HG02981 (cell line): ENCODE measurements around the gene MDM4.

Experiments used
- ATAC-seq: cut with Tn5 transposase; IDR thresholded peaks from one replicate; pipeline ENCODE4 v1.9.1; 2021; ENCODE audit warnings: mild to moderate bottlenecking, moderate library complexity; ENCODE audit not compliant: unreplicated experiment

Gene MDM4

DNA sequence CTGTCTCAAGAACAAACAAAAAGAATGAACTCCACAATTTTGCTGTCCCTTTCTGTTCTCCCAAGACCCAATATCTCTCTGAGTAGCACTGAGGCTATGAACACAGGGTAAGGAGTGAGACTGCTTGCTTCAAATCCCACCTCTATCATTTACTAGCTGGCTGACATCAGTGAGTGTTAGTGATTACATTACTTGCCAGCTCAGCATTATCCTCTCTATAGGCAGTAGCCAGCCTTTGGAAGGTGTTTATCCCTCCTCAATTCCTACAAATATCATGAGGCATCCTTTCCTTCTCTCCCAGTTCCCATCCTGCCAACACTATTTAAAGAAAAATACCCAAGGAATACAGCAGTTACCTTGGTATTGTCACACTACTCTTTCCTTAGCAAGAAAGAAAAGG, 24.6 kb upstream of the MDM4 start:
- no peak for ATAC-seq

DNA sequence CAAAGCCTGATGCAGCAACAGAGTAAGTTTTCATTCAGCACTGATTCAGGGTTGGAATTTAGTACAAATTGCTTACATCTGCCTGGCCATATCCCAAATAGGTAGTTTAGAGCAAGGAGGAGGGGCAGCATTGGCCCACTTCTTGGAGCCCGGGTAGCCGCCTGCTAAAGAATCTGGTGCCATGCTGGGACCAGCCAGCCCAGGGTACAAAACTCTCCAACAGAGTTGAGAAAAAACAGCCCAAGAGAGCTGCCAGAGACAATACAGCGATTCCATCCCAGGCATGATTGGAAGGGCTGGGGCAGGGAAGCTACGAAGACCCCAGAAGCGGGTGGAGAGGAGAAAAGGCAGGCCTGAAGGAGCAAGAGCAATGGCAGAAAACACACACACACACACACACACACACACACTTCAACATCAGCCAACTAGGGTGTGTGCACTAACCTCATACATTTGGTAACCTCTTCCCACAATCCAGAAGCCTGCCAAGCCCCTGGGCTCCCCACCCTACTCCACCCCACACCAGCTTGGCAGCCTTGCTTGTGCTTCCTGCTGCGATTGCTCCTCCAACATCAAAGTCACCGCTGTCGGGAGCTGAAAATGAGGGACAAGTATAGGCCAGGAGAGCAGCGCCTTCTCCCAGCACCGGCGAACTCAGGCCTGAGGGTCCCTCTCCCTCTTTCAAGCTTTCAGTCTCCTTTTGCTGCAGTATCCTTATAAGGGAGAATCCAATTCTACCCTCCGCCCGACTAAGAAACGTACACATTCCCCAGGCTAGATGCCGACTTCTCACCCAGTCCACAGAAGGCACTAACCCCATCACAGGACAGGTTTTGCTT, 22.8 kb upstream of the MDM4 start:
- ATAC-seq = no peak

DNA sequence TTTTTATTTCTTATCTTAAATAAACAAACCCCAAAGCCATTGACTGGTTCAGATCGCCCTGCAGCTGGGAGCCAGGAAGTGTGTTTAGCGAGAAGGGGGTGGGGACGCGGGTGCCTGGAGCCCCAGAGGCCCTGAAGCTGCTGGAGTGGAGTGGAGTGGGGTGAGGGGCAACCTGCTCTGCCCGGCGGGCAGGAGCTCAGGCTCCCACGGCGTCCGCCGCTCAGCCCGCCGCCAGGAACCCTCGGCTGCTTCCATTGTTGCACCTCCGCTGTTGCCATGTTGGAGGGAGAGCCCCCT, 22.3 kb upstream of the MDM4 start:
- ATAC-seq = peak; percentile 26

DNA sequence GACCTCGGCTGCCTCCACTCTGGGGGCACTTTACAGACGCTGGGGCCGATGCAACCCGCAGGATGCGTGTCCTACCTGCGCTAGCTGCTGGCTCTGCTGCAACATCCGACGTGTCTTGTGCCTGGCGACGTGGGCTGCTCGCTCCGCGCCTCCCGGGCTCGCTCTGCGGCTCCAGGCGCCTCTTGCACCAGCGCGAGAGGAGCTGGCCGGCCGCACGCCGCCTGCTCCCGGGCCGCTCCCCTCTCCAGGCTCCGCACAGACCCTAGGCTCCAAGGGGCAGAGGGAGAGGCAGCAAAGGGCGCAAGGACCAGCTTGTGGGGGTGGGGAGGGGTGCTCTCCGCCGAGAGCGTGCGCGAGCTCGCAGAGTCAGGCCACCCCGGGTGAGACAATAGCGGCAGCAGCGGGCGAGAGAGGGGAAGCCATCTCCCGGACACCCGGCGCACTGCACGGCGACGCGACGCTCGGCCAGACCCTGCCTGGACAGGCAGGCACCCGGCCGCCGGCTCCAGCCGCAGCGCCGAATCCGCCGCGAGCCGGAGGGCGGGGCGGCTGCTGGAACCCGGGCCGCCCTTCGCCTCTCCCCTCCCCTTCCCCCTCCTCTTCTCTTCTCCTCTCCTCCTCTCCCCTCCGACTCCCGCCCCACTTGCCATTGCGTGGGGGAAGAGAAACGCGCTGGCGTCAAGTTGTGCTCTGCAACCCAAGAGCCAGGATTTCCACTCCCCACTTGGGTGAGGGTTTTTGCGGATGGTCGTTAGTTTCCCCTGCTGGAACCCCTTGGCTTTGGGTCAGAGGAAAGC, 21.7 kb upstream of the MDM4 start, which contains the start of gene PIK3C2B:
TSS of gene PIK3C2B (minus strand) at position 525 of the 797 bp plus-strand sequence. CDS start 25,003 bp downstream, outside the sequence.
- peak; percentile 81 for ATAC-seq

DNA sequence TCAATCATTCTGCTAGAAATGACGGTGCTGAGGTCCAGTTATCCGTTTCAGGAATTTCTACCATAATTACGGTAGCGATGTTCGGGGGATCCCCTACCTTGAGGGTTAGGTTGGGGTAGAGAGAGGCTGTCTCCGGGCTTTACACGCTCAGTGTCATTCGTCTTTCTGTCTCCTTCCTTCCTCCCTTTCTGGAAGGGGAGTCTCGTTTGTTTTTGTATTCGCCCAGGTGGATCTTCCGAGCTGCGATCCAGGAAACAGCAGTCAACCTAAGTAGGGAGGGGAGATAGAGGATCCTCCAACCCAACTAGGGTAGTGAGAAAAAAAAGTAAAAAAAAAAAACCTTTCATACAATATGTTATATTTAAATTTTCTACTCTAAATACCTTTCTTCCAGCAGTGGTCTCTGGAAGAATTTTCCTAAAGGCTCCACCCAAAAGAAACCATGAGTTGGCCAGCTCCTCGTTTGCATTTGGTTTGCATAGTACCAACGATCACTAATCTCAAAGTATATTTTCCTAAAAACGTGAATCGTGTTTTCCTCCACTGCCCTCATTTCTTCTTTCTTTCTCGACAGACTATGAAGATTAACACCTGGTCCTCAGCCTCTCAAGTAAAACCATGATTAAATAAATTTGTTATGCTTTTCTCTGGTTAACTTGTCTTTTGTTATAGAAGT, 21.0 kb upstream of the MDM4 start:
- peak; percentile 33 for ATAC-seq

DNA sequence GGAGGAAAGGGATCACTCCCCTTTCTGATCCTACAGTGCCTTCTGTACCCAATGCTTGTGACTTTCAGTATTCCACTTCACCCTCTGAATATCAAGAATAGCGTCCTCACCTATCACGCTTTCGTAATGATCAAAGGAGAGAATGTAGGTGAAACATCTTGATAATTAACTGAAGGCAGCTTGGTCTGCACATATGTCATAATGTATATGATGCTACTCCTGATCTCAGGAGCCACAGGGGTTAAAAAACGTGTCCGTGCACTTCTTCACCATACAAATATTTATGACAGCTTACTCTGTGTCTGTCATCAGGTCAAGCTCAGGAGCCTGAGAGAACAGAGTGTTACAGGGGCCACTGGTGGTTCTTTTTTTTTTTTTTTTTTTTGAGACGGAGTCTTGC, 20.4 kb upstream of the MDM4 start:
- no peak for ATAC-seq

DNA sequence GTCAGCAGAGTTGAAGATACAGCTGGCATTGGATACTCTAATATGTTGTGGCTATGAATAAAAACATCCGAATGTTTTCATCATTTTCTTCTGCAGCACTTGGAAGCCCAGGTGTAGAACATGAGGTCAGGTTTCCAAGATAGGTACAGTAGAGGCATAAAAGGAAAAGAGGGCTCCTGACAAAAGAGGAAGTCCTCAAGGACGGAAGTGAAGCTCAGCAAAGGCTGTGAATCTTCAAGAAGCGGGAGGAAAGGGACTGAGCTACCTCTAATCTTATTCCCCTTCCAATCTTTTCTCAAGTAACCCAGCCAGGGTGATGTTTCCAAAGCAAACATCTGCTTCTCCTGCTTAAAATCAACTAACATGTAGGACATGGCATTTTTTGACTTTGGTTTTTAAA, 17.2 kb upstream of the MDM4 start:
- no peak for ATAC-seq

- ATAC-seq = no peak
These were observed 16.4 kb upstream of the MDM4 start for GRCh38 chr1:204499511-204500468.

- no peak for ATAC-seq
These were observed 14.0 kb upstream of the MDM4 start for GRCh38 chr1:204502241-204502640.

DNA sequence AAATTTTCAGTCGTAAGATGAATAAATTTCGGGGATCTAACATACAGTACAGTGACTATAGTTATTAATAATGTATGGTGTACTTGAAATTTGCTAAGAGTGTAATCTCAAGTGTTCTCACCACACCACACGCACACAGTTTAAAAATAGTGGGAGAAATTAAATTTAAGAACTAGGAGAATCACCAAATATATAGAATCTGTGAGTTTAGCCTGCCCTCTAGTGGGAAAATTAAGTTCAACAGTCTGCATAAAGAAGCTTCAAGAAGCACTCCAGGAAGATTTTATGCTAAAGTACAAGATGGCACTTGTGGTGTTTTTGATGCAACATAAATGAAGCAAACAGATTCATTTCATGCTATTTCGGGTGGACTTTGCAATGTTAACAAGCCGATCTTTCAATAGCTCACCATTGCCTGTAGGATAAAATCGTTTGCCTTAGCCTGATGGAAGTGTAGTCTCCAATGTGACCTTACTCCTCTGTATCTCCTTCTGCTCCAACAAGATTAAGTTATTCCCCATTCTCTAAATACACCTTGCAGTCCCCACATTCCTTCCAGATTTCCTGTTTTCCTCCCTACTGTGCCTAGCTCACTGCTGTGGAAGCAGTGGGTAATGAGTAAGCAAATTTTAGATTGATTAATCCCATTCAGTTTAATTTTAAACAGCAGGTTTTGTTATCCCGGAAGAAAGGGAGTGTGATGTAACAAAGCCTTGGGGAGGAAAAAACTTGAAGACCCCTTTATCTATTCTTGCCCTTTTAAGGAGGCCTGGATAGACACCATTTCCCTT, 12.9 kb upstream of the MDM4 start:
- no peak for ATAC-seq

DNA sequence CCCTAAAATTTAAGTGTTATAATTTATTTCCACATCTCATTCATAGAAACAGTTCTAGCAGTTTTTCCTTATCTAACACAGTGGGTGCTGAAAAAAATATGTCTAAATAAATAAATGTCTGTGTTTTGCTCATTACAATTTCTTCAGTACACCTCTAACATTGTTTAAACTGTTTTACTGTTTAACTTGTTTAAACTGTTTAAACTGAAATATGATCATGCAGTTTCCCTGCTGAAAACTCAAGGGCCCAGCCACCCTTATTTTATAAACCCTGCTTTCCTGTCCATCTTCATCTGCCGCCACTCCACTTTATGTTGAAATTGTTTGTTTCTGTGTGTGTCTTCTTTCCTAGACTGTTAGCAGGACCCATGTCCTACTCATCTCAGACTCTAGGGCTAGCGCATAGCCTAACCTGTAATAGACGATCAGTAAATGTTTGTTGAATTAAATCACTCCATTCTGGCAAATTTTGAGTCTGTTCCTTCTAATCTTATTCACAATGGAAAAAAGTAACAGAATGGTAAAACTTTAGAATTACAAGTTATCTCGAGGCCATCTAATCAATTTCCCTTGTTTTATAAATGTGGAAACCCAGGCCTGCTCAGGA, 12.2 kb upstream of the MDM4 start:
- ATAC-seq = no peak

- no peak for ATAC-seq
These were observed 10.5 kb upstream of the MDM4 start for GRCh38 chr1:204505674-204506200.

DNA sequence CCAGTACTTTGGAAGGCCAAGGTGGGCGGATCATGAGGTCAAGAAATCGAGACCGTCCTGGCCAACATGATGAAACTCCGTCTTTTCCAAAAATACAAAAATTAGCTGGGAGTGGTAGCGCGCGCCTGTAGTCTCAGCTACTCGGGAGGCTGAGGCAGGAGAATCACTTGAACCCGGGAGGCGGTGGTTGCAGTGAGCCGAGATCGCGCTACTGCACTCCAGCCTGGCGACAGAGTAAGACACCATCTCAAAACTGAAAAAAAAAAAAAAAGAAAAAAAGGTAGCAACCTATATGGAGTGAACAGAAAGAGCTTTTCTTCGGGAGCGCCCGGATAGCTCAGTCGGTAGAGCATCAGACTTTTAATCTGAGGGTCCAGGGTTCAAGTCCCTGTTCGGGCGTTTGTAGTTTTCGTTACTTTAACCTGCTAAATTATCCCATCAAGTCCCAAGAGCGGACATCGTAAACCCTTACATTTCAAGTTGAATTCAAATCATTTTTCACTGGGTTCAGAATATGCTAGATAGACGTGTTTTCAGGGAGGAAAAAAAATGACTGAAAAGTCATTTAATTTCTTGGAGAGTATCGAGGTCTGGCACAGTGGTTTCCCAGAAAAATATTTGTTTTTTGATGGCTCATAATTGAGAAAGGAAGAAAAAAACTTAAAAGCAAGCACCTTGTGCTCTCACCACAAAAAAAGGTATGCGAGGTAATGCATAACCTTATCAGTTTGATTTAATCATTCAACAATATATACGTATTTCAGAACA, 9.8 kb upstream of the MDM4 start:
- peak; percentile 66 for ATAC-seq

DNA sequence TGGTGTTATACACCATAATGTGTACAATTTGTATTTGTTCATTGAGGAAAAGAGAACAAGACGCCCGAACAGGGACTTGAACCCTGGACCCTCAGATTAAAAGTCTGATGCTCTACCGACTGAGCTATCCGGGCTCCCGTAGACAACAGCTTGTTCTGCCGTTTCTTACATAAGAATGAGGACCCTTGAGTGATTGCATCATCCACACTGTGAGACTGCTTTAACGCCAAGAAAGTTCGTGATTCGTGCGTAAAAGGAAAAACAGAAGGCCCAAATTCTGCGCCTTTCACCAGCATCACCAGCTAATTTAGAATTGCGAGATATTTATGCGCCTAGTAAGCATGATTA, 9.3 kb upstream of the MDM4 start:
- ATAC-seq = peak; percentile 49

GRCh38 chr1:204507317-204508105, 8.7 kb upstream of the MDM4 start:
- ATAC-seq = peak; percentile 13

- ATAC-seq = no peak
These were observed 7.0 kb upstream of the MDM4 start for GRCh38 chr1:204509186-204509635.

DNA sequence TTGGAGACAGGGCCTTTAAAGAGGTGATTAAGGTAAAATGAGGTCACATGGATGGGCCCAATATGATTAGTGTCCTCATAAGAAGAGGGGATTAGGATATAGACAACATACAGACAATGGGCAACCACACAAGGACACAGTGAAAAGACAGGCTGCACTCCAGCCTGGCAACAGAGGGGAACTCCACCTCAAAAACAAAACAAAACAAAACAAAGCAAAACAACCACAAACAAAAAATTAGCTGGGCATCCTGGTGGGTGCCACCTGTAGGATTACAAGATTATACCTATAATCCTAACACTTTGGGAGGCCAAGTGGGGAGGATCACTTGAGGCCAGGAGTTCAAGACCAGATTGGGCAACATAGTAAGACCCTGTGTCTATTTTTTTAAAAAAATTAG, 4.8 kb upstream of the MDM4 start:
- ATAC-seq = no peak
